GM18873 (cell line): ENCODE data around the gene BHLHA15.

Source experiments
- ATAC-seq: cut with Tn5 transposase; IDR thresholded peaks from one replicate; pipeline ENCODE4 v1.9.1; 2021; ENCODE audit warnings: mild to moderate bottlenecking, moderate library complexity, moderate number of reproducible peaks; ENCODE audit not compliant: unreplicated experiment, low FRiP score

The BHLHA15 gene

DNA sequence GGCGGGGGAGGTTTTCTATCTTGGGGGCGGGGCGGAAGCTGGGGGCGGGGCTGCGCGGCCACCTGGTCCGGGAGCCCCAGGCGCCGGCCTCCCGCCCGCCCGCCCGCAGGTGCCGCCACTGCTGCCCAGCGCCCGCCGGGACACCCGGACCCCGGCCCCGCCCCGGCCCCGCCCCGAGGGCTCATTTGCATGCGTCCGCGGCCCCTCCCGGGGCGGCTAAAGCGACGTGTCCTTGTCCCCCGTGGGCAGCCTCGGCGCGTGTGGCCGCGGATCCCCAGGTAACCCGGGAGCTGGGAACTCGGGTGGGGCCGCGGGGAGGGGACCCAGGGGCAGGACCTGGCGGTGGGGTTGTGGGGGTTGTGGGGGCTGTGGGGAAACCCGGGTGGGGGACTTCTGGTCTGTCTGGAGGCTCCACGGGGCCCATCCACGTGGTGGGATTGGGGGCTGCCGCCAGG is at the start of gene BHLHA15:
BHLHA15 (plus strand) TSS at position 219 of the 455 bp plus-strand sequence. CDS start 871 bp downstream, outside the sequence.
- ATAC-seq, result no peak

DNA sequence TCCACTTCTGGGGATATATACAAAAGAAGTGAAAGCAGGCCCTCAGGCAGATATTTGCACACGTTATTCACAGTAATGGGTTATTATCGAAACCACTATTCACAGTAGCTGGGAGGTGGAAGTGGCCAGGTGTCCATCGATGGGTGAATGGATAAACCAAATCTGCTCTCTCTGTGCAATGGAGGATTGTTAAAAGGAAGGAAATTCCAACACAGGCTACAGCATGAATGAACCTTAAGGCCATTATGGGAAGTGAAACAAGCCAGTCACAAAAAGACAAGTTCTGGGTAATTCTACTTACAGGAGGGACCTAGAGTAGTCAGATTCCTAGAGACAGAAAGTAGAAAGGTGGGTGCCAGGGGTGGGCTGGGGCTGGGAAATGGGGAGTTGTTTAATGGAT is 48.5 kb upstream of the BHLHA15 start:
- no peak for ATAC-seq

GRCh38 chr7:98163269-98163668 is 48.0 kb upstream of the BHLHA15 start:
- no peak for ATAC-seq

DNA sequence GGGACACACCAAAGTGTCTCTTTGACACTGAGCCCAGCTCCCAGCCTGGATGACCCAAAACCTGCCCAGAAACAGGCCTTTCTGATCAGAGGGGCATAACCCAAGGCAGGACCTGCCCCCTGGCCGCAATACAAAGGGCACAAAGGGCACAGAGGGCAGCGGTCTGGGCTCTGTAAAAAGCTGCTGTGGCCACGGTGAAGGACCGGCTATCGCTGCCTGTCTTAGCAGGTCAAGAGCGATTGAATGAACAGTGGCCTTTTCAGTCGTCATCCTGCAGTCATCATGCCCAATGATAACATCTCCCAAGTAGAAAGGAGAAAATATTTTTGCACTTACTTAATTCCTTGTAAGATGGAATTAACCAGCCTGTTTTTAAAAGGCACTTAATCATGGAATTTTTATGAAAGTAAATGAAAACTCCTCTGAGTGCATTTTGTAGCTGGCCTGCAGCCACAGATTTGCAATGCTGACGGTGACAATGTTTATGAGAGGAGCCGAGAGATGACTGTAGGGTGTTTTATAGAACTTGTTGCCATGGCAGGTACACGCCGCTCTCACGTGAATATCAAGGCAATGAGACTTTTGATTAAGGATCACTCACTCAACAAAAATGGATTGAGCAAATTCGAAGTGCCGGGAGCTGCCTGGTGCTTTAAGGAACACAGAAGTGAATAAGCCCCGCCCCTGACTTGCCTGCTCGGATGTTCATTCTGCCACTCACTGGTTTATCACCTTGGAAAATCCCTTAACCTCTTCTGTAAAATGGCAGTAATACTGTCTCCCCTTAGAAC is 47.3 kb upstream of the BHLHA15 start:
- ATAC-seq, result no peak

DNA sequence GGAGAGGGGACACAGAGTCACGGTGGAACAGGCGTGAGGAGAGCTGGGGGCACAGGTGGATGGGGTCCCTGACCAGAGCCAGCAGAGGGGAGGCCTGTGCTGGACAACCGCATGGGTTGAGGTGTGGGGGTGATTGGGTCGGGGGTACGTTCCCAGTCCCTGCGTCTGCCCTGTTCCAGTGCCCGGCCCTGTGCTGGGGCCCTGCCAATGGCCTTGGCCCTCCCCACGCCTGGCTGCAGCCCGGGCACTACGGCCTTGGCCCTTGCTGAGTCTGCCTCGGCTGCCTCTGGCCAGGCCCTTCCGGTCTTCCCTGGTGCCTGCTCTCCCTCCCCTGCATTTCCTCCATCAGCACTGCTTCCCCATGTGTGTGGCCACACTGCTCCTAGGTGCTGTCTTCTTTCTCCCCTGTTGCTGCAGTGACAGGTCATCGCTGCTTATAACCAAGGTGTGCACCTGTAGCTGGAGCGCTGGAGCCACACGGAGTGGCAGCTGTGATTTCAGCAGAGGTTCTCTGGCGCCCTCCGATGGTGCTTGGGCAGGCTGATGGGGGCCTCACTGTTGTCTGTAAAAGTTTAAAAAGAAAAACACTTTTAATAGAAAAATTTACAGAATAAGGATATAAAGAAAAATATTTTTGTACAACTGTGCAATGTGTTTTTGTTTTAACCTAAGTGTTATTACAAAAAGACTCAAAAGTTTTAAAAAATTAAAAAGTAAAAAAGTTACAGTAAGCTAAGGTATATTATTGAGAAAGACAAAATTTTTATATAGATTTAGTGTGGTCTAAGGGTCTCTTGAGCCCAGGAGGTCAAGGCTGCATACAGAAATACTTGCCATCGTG is 45.2 kb upstream of the BHLHA15 start:
- ATAC-seq, result no peak

DNA sequence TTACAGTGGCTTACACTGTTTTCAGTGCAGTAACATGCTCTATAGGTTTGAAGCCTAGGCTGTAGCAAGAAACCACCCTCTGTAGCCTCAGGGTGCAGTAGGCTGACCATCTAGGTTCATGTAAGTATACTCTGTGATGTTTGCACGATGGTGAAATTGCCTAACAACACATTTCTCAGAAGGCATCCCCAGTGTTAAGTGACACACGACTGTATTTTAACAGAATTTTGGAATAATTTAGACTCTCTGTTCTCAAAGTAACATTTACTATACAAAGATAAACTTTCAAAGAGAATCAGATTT is 44.6 kb upstream of the BHLHA15 start:
- no peak for ATAC-seq

- no peak for ATAC-seq
Measured at GRCh38 chr7:98167653-98168052, 43.6 kb upstream of the BHLHA15 start.

GRCh38 chr7:98168181-98168903 is 42.9 kb upstream of the BHLHA15 start:
- peak; percentile 71 for ATAC-seq

DNA sequence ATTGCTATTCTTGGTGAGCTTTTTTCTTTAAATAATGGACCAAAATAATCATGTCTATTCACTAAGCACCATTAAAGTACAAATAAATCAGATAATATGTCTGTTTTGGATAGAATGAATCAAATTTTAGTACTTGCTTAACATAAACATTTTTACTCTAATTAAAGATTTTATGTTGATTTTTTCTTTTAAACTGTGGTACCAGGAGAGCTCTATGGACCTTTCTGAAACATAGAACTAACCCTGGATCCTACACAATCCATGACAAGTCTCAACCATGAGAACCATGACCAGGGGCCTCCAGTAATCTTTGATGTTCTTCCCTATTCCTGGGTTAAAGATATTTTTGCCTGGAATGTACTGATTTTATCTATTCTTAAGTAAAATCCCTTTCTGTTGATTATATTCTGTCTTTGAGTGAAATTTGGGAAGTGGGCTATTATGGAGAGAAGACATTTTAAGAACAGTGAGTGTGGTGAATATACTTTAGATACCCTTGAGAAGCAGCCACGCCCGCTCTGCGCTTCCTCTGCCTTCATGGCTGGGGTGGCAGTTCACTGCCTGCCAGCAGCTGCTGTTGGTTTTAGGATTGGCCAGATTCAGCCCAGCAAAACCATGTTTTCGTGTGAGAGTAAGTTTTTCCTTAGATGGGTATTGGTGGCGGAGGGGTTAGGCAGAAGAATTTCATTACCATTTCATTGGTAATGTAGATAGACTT is 42.2 kb upstream of the BHLHA15 start:
- no peak for ATAC-seq

DNA sequence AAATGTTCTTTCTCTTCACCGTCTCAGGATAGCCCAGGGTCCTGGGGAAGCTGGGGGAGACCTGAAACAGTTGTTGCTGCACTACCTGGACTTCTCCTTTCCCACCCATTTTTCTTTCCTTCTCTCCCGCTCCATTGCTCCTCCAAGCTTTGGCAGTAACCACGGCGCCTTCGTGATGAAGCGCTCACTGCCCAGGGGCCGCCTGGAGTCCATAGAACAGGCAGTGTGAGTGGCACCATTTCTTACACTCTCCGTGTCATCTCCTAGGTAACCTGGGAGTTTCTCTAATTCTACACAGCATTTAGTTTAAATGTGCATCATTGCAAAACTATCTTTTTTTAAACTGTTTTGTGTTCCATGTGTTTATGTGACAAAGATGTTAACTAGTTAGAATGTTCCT is 40.3 kb upstream of the BHLHA15 start:
- no peak for ATAC-seq

- no peak for ATAC-seq
Measured at GRCh38 chr7:98171449-98171848, 39.8 kb upstream of the BHLHA15 start.

GRCh38 chr7:98174334-98175259 is 36.6 kb upstream of the BHLHA15 start:
- ATAC-seq, result no peak

DNA sequence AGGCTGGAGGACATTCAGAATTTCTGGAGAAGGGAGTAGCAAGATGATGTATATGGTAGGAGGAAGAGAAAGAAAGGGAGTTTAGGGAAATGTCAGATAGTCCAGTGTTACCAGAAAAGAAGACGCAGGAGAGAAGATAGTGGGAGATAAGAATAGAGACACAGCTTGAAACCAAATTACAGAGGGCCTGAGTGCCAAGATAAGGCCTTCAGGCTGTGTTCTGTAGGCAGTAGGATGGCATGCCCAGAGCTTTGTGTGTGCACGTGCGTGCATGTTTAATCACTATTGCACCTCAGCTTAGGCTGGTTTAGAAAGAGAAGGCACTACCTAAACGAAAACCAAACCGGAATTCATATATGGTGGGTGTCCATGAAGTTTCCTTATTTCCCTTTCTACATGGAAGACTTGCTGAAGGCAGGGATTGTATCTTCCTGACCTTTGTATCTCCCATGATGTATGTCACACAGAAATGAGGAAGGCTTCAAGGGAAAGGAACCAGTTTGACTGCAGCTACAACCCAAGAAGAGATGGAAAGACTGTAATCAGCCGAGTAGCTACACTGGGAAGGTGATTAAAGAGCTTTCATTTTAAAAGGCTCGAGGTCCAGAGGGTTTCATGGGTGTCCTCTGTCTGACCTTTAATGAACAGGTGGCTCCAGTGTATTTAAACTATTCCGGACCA is 35.8 kb upstream of the BHLHA15 start:
- no peak for ATAC-seq

DNA sequence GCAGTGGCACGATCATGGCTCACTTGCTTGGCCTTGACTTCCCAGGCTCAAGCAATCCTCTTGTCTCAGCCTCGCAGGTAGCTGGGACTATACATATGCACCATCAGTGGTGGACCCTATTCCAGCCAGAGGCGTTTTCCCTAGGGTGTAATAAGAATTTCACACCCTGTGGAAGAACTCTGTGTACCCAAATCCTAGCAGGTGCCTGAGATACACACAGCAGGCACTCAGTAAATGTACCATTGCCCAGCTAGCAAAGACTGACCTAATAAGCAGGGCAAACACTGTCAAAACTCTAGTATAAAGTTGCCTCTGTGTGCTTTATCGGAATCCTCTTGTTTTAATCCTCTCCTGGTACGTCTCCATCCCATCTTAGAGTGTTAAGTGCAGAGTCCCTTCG is 33.7 kb upstream of the BHLHA15 start:
- no peak for ATAC-seq

- no peak for ATAC-seq
Measured at GRCh38 chr7:98178321-98178720, 32.9 kb upstream of the BHLHA15 start.

- ATAC-seq, result no peak
Measured at GRCh38 chr7:98178762-98179490, 32.3 kb upstream of the BHLHA15 start.

DNA sequence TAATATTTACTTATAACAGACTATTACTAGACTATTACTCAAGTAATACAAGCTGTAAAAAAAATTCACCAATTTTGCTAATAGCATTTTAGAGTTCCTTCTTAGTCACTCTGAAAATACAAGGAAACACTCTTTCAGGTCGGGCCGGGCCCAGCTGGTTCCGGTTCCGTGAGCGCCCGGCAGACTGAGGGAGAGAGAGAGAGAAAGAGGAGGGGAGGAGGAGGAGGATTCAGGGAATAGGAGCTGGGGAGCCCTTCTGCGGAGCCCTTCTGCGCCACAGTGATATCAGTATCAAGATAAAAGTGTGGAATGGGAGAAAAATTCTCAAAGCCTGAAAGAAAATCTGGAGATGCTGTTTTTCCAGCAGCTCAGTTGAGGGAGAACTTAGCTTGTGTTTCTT is 30.5 kb upstream of the BHLHA15 start:
- no peak for ATAC-seq

DNA sequence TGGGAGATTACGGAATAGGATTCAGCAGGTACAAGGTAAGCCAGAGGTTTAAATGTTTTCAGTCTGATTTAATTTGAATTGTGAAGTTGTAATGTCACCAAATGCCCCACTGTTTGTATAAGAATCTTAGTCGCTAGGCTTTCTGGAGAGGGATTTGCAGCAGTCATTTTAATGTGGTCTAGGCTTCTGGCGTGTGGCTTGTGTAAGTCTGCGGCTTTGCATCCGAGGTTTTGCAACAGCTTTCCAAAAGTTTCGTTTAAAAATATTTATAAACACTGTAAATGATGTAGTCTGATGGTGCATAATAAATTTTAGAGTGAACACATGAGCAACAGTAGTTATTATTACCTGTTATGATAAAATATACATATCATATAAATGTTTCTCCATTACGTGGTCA is 26.1 kb upstream of the BHLHA15 start:
- no peak for ATAC-seq
